K562 (cell line): ENCODE measurements around the gene ZNF273. TPM values are rescaled to one million over a fixed set of nuclear protein-coding genes. Genes with fewer than 3 reads are reported as not detected.

Experiments used
- DPF2 ChIP-seq: fragments of 450-650 bp; IDR thresholded peaks from 2 replicates; pipeline ENCODE4 v1.6.1; 2016
- ETV6 ChIP-seq, 3 experiments: fragments of 150-350 bp in 1 of 3; sonication (generic) in 1 of 3; formaldehyde crosslinking in 1 of 3; IDR thresholded peaks; 2 replicates each; pipeline versions ENCODE4 v1.6.1 to v1.8.0; 2014 to 2022; ENCODE audit warnings: borderline replicate concordance in 2 of 3, low read depth in 2 of 3, antibody characterized with exemption in 1 of 3, low read length in 1 of 3, mild to moderate bottlenecking in 1 of 3, missing genetic modification reagents in 1 of 3
- GTF3C2 ChIP-seq: IDR thresholded peaks from 3 replicates; pipeline ENCODE4 v1.6.1; 2011; ENCODE audit warnings: borderline replicate concordance, mild to moderate bottlenecking, moderate library complexity; ENCODE audit not compliant: insufficient read length; ENCODE audit errors: extremely low read depth
- MLX ChIP-seq, 2 experiments: fragments of 450-650 bp in 1 of 2; sonication (generic) in 1 of 2; formaldehyde crosslinking; conservative IDR thresholded peaks; 2 replicates each; pipeline versions ENCODE4 v1.4.0 to v1.8.1; 2020 to 2022; ENCODE audit warnings: mild to moderate bottlenecking in 1 of 2, missing genetic modification reagents in 1 of 2
- PYGO2 ChIP-seq: fragments of 450-650 bp; IDR thresholded peaks from 2 replicates; pipeline ENCODE4 v1.6.1; 2016; ENCODE audit warnings: mild to moderate bottlenecking, missing genetic modification characterization, moderate library complexity, missing compliant biosample characterization
- REST ChIP-seq, 2 experiments: fragments of 450-650 bp; formaldehyde crosslinking in 1 of 2; IDR thresholded peaks; 2 replicates each; pipeline versions ENCODE4 v1.4.0 to v1.6.1; 2014 to 2020; ENCODE audit warnings: mild to moderate bottlenecking in 2 of 2, borderline replicate concordance in 1 of 2, low read depth in 1 of 2
- polyA plus RNA-seq, 8 experiments: library from polyadenylated mRNA; depleted of rRNA in 4 of 8; stranded (reverse) in 5 of 8; unstranded in 3 of 8; fragments of >200 nt; fragmentation: Nextera tagmentation in 2 of 8; fragmentation: Illumina TruSeq in 1 of 8; extraction: Ambion mirVana in 2 of 8; extraction: Trizol in 1 of 8; gene quantifications; 2 replicates each; pipeline versions ENCODE4 v1.2.1 to v1.2.3, GENCODE V29; 2011 to 2014; ENCODE audit warnings: inconsistent platforms in 1 of 8, missing spikeins in 1 of 8
- total RNA-seq, 7 experiments: library from RNA; depleted of rRNA in 6 of 7; stranded (reverse); fragments of >200 nt in 6 of 7; fragmentation: Illumina TruSeq in 2 of 7; extraction: Trizol in 2 of 7; gene quantifications; 2 replicates each; pipeline versions ENCODE4 v1.2.1 to v1.2.3, GENCODE V29; 2011 to 2021; ENCODE audit warnings: low replicate concordance in 1 of 7

The ZNF273 gene
- total and polyA plus RNA-seq, 9 of the 15 experiments (the other 6 are each of a cell fraction or from before 2014, with no cell fraction given), result 13.3 to 37.0 (median 20.7) TPM

DNA sequence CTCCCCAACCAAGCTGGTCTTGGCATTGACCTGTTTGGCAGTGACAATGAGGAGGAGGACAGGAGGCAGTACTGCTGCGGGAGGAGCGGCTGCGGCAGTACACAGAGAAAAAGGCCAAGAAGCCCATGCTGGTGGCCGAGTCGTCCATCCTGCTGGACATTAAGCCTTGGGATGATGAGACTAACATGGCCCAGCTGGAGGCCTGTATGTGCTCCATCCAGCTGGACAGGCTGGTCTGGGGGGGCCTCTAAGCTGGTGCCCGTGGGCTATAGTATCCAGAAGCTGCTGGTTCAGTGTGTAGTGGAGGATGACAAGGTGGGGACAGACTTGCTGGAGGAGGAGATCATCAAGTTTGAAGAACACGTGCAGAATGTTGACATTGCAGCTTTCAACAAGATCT, 39.1 kb upstream of the ZNF273 start (continued):
- TF ChIP-seq GTF3C2, result no peak
- no peak for TF ChIP-seq DPF2
- no peak for TF ChIP-seq PYGO2 (tag)
- TF ChIP-seq REST (IDR thresholded peaks at IDR 0.05; ENCODE audit: borderline replicate concordance), result no peak
- TF ChIP-seq REST (CRISPR knock-in tag; IDR thresholded peaks at IDR 0.05; ENCODE audit: low read depth), result no peak
- TF ChIP-seq MLX (CRISPR knock-in tag; conservative IDR thresholded peaks at IDR 0.05), result no peak
- no peak for TF ChIP-seq ETV6 (IDR thresholded peaks at IDR 0.05; ENCODE audit: borderline replicate concordance in 1 of 2, low read depth in 2 of 2, low read length in 1 of 2)
- TF ChIP-seq ETV6 (CRISPR knock-in tag; IDR thresholded peaks at IDR 0.05; ENCODE audit: borderline replicate concordance), result no peak
